Stimulated activated CD4-positive, alpha-beta T cell treated with anti-CD3 and anti-CD28 coated beads, Interleukin-1b, Interleukin-23, amount 100 ng/mL, for 48 hours (primary cell): ENCODE data around the gene IVNS1ABP.

ENCODE experiments used
- DNase-seq: peaks from one replicate; pipeline ENCODE4 v3.0.0-alpha.2; 2020

The IVNS1ABP gene

GRCh38 chr1:185250063-185250462 is 67.0 kb downstream of the IVNS1ABP start:
- no peak for DNase-seq

- no peak for DNase-seq
Measured at GRCh38 chr1:185249563-185249962, 67.5 kb downstream of the IVNS1ABP start.
